ENCODE data around the gene ZNF366.

Gene ZNF366

GRCh38 chr5:72518001-72518683 is 10.9 kb upstream of the ZNF366 start:
- DNase-seq (ENCODE audit: low spot score) = no peak

GRCh38 chr5:72516916-72517315 is 9.7 kb upstream of the ZNF366 start:
- no peak for DNase-seq (ENCODE audit: low spot score)

GRCh38 chr5:72515211-72515610 is 8.0 kb upstream of the ZNF366 start:
- no peak for DNase-seq (ENCODE audit: low spot score)

- DNase-seq (ENCODE audit: low spot score) = no peak
These were observed 5.3 kb upstream of the ZNF366 start for GRCh38 chr5:72512593-72512860.

- no peak for DNase-seq (ENCODE audit: low spot score)
These were observed 4.8 kb upstream of the ZNF366 start for GRCh38 chr5:72511774-72512592.

GRCh38 chr5:72511366-72511765 is 4.2 kb upstream of the ZNF366 start:
- DNase-seq (ENCODE audit: low spot score) = no peak

GRCh38 chr5:72510610-72511181 is 3.5 kb upstream of the ZNF366 start:
- no peak for DNase-seq (ENCODE audit: low spot score)

- no peak for DNase-seq (ENCODE audit: low spot score)
These were observed 2.2 kb upstream of the ZNF366 start for GRCh38 chr5:72509401-72509800.

- no peak for DNase-seq (ENCODE audit: low spot score)
These were observed 1.3 kb upstream of the ZNF366 start for GRCh38 chr5:72508241-72509170.

GRCh38 chr5:72507907-72508238 is 663 bp upstream of the ZNF366 start:
- no peak for DNase-seq (ENCODE audit: low spot score)

- DNase-seq (ENCODE audit: low spot score) = no peak
These were observed 1.1 kb downstream of the ZNF366 start for GRCh38 chr5:72506158-72506549.

- DNase-seq (ENCODE audit: low spot score) = no peak
These were observed 1.6 kb downstream of the ZNF366 start for GRCh38 chr5:72505539-72506157.

GRCh38 chr5:72505016-72505415 is 2.2 kb downstream of the ZNF366 start:
- DNase-seq (ENCODE audit: low spot score) = no peak

- DNase-seq (ENCODE audit: low spot score) = no peak
These were observed 3.2 kb downstream of the ZNF366 start for GRCh38 chr5:72503888-72504491.

GRCh38 chr5:72501488-72501887 is 5.7 kb downstream of the ZNF366 start:
- no peak for DNase-seq (ENCODE audit: low spot score)

GRCh38 chr5:72499730-72500129 is 7.5 kb downstream of the ZNF366 start:
- DNase-seq (ENCODE audit: low spot score) = no peak

- DNase-seq (ENCODE audit: low spot score) = no peak
These were observed 8.1 kb downstream of the ZNF366 start for GRCh38 chr5:72499090-72499489.

GRCh38 chr5:72498284-72498683 is 8.9 kb downstream of the ZNF366 start:
- no peak for DNase-seq (ENCODE audit: low spot score)

- no peak for DNase-seq (ENCODE audit: low spot score)
These were observed 9.4 kb downstream of the ZNF366 start for GRCh38 chr5:72497823-72498222.

GRCh38 chr5:72495410-72495809 is 11.8 kb downstream of the ZNF366 start:
- DNase-seq (ENCODE audit: low spot score) = no peak

- DNase-seq (ENCODE audit: low spot score) = no peak
These were observed 12.5 kb downstream of the ZNF366 start for GRCh38 chr5:72494623-72495124.
